ENCODE results near the gene ZNF346. TPM values are rescaled to one million over a fixed set of nuclear protein-coding genes. Genes with fewer than 3 reads are reported as not detected.

ZNF346 gene
- total and polyA plus RNA-seq, 4 donors, result 6.6 to 31.5 (median 9.6) TPM

GRCh38 chr5:177027665-177028064 is 5.2 kb downstream of the ZNF346 start:
- Histone ChIP-seq H3K4me1 (ENCODE audit: control insufficient read depth in 5 of 5, insufficient read depth in 5 of 5, low read length in 5 of 5) (peaks cover 0 to 8% (median 5%) of the 10 kb centered on the region in 5 donors), H3K27ac (ENCODE audit: low read depth in 1 of 2, low read length in 1 of 2) (no peak overlapping the region), H3K4me3 (no peak overlapping the region), H3K36me3 (ENCODE audit: control insufficient read depth in 4 of 4, insufficient read depth in 4 of 4, low read length in 4 of 4) (peaks cover 0 to 18% (median 6%) of the 10 kb centered on the region in 4 donors), H3K27me3 (ENCODE audit: control insufficient read depth in 3 of 3, insufficient read depth in 3 of 3, low read length in 2 of 3) (no peaks in the 10 kb centered on the region), H3K9me3 (ENCODE audit: control insufficient read depth in 4 of 4, insufficient read depth in 3 of 4, low read length in 3 of 4) (peaks cover 0 to 2% (median 0%) of the 10 kb centered on the region in 4 donors), H3K9ac (ENCODE audit: insufficient read depth in 1 of 2, low read length in 2 of 2) (no peak overlapping the region)
- DNase-seq (no peak), ATAC-seq (ENCODE audit: insufficient read depth, low FRiP score) (no peak)
- 97 to 100% methylated on average over 2 of the region's 2 CpGs for WGBS, 2 donors
- TF ChIP-seq CTCF (IDR thresholded peaks at IDR 0.05; ENCODE audit: control extremely low read depth, extremely low read depth), result no peak

GRCh38 chr5:177029498-177029897 is 7.0 kb downstream of the ZNF346 start:
- DNase-seq (no peak), ATAC-seq (ENCODE audit: insufficient read depth, low FRiP score) (no peak)
- WGBS, 2 donors, result 95 to 100% methylated on average over 6 of the region's 6 CpGs
- Histone ChIP-seq H3K9me3 (ENCODE audit: control insufficient read depth in 4 of 4, insufficient read depth in 3 of 4, low read length in 3 of 4) (peaks cover 0 to 2% (median 0%) of the 10 kb centered on the region in 4 donors), H3K36me3 (ENCODE audit: control insufficient read depth in 4 of 4, insufficient read depth in 4 of 4, low read length in 4 of 4) (peaks cover 0 to 20% (median 5%) of the 10 kb centered on the region in 4 donors), H3K4me3 (no peak overlapping the region), H3K9ac (ENCODE audit: insufficient read depth in 1 of 2, low read length in 2 of 2) (no peak overlapping the region), H3K4me1 (ENCODE audit: control insufficient read depth in 5 of 5, insufficient read depth in 5 of 5, low read length in 5 of 5) (peaks cover 0 to 5% (median 0%) of the 10 kb centered on the region in 5 donors), H3K27ac (ENCODE audit: low read depth in 1 of 2, low read length in 1 of 2) (no peak overlapping the region), H3K27me3 (ENCODE audit: control insufficient read depth in 3 of 3, insufficient read depth in 3 of 3, low read length in 2 of 3) (no peaks in the 10 kb centered on the region)
- no peak for TF ChIP-seq CTCF (IDR thresholded peaks at IDR 0.05; ENCODE audit: control extremely low read depth, extremely low read depth)

- ATAC-seq (ENCODE audit: insufficient read depth, low FRiP score), result no peak
- Histone ChIP-seq H3K27ac (ENCODE audit: low read depth in 1 of 2, low read length in 1 of 2) (no peak overlapping the region), H3K9me3 (ENCODE audit: control insufficient read depth in 4 of 4, insufficient read depth in 3 of 4, low read length in 3 of 4) (peaks cover 0 to 2% (median 0%) of the 10 kb centered on the region in 4 donors), H3K27me3 (ENCODE audit: control insufficient read depth in 3 of 3, insufficient read depth in 3 of 3, low read length in 2 of 3) (no peaks in the 10 kb centered on the region), H3K4me1 (ENCODE audit: control insufficient read depth in 5 of 5, insufficient read depth in 5 of 5, low read length in 5 of 5) (peaks cover 0 to 4% (median 0%) of the 10 kb centered on the region in 5 donors), H3K4me3 (no peak overlapping the region), H3K9ac (ENCODE audit: insufficient read depth in 1 of 2, low read length in 2 of 2) (no peak overlapping the region), H3K36me3 (ENCODE audit: control insufficient read depth in 4 of 4, insufficient read depth in 4 of 4, low read length in 4 of 4) (peaks cover 0 to 15% (median 2%) of the 10 kb centered on the region in 4 donors)
- 82 to 85% methylated on average over 1 of the region's 1 CpG for WGBS, 2 donors
- DNase-seq, result peak; percentile 13 to 18 (median 16)
- no peak for TF ChIP-seq CTCF (IDR thresholded peaks at IDR 0.05; ENCODE audit: control extremely low read depth, extremely low read depth)
Measured at GRCh38 chr5:177035976-177036375, 13.5 kb downstream of the ZNF346 start.

GRCh38 chr5:177036443-177036842 is 13.9 kb downstream of the ZNF346 start:
- Histone ChIP-seq H3K27ac (ENCODE audit: low read depth in 1 of 2, low read length in 1 of 2) (no peak overlapping the region), H3K27me3 (ENCODE audit: control insufficient read depth in 3 of 3, insufficient read depth in 3 of 3, low read length in 2 of 3) (no peaks in the 10 kb centered on the region), H3K4me1 (ENCODE audit: control insufficient read depth in 5 of 5, insufficient read depth in 5 of 5, low read length in 5 of 5) (peaks cover 0 to 4% (median 0%) of the 10 kb centered on the region in 5 donors), H3K9ac (ENCODE audit: insufficient read depth in 1 of 2, low read length in 2 of 2) (no peak overlapping the region), H3K9me3 (ENCODE audit: control insufficient read depth in 4 of 4, insufficient read depth in 3 of 4, low read length in 3 of 4) (peaks cover 0 to 2% (median 0%) of the 10 kb centered on the region in 4 donors), H3K4me3 (no peak overlapping the region), H3K36me3 (ENCODE audit: control insufficient read depth in 4 of 4, insufficient read depth in 4 of 4, low read length in 4 of 4) (peaks cover 0 to 15% (median 2%) of the 10 kb centered on the region in 4 donors)
- no peak for TF ChIP-seq CTCF (IDR thresholded peaks at IDR 0.05; ENCODE audit: control extremely low read depth, extremely low read depth)
- DNase-seq, result no peak
- 55 to 66% methylated on average over 5 of the region's 5 CpGs for WGBS, 2 donors
- ATAC-seq (ENCODE audit: insufficient read depth, low FRiP score), result no peak

All from lung (tissue), 12 donors.